NAMALWA (cell line): ENCODE measurements around the gene LLCFC1.
"Not testable (repeated sequence)": the region's sequence is repeated elsewhere in the genome, so short reads cannot be mapped to it uniquely, and the experiment has no call there.

Experiments
- DNase-seq: peaks from one replicate; pipeline ENCODE4 v3.0.0-alpha.2; 2015; ENCODE audit warnings: low spot score

Gene LLCFC1

GRCh38 chr7:142942746-142943145 lies 3.5 kb downstream of the LLCFC1 start:
- DNase-seq, result no peak

GRCh38 chr7:142943706-142944268 lies 4.5 kb downstream of the LLCFC1 start:
- no peak for DNase-seq

DNA sequence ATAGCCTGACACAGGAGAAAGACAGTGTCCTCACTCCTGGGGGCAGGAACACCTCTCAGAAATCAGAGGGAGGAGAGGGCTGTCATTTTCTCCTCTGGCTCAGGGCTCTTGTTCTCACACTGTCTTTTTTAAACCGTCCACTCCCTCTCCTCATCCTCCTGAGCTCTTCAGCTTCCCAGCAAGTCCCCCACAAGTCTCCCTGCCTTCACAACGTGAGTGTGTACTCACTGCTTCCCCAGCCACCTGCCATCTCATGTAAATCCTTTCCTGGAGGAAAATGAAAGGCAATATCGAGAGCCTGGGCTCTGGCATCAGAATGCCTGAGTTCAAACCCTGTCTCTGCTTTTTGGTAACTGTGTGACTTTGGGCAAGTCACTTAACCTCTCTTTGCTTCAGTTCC lies 5.7 kb downstream of the LLCFC1 start:
- DNase-seq, result no peak

DNA sequence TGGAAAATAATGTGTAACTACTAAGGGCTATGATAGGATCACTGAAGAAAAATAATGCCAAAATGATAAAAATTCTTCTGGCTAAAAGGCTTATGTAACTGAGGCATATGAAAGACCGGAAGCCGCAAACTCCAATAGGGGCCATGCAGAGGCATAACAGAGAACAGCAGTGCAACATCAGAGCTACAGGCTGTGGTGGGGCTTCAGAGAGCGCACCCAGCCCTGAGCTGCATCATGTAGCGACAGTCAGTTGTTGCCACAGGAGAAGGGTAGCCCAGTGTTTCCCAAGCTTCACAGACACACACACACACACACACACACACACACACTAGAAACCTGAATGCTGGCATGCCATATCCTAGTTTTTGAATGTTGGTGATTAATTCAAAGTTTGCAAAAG lies 9.3 kb downstream of the LLCFC1 start:
- DNase-seq, result no peak

GRCh38 chr7:142950235-142950634 lies 11.0 kb downstream of the LLCFC1 start:
- DNase-seq, result no peak

DNA sequence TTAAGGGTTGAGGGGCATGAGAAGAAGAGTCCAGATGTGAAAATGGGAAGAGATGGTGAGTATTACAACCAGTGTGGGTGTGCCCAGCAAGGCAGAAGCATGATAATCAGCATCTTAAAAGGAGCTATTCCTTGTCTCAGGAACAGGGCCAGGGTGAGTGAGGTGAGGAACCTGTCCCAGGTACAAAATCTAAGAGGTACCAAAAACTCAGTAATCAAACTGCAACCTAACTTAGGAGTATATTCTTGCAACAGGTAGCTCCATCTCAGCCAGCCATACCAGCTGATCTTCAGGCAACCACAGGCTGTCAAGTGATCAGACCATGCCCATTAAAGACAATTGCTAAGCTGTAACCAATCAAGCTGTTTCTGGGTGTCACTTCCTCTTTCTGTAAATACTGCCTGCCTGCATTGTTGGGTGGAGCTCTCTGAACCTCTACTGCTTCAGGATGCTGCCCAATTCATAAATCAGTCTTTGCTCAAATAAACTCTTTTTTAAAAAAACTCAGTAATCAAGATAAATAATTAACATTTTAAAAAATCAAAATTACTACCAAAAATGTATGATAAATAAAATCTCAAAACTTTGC lies 15.5 kb downstream of the LLCFC1 start:
- DNase-seq, result peak; percentile 82

- peak; percentile 19 for DNase-seq
Observed at GRCh38 chr7:142956951-142957623, 17.8 kb downstream of the LLCFC1 start.

DNA sequence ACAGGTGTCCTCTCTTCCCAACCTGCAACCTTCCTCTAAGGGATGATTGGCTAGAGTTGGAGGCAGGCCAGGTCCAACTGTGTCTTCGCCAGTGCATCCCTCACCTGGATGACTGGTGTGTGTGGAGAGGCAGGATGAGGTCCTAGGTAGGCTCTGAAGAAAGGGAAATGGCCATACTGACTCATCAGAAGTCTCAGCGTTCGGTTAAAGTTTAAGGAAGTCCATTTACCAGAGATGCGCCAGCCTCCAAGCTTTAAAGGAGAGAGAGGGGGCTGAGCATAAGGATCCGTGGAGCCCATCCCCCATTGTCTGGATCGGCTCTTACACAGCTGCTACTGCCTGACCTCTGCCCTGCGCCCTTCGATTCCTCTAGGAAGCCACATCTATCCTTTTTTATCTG lies 18.4 kb downstream of the LLCFC1 start:
- DNase-seq, result no peak

DNA sequence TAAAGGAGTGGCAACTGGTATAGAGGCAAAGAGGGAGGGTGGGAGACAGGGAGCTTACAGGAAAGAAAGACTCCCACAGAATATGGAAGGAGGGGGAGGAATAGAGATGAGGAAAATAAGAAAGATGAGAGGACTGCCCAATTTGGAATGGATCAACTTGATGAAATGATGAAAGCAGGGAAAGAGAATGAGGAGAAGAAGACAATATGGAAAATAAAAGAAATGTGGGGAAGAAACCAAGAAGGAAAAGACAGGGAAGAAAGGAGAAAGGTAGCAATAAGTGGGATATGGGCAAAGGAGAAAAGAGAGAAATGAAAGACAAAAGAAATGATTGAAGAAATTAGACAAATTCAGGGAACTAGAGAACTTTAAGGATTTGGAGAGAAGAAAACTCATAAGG lies 19.9 kb downstream of the LLCFC1 start:
- no peak for DNase-seq

- DNase-seq, result peak; percentile 42
Observed at GRCh38 chr7:142960955-142961512, 21.8 kb downstream of the LLCFC1 start.

- no peak for DNase-seq
Observed at GRCh38 chr7:142961595-142961972, 22.3 kb downstream of the LLCFC1 start.

GRCh38 chr7:142961973-142962926 lies 23.0 kb downstream of the LLCFC1 start, which contains the start of gene KEL:
KEL (minus strand) TSS chr7:142962363; CDS start chr7:142962206, 157 bp downstream.
- no peak for DNase-seq

DNA sequence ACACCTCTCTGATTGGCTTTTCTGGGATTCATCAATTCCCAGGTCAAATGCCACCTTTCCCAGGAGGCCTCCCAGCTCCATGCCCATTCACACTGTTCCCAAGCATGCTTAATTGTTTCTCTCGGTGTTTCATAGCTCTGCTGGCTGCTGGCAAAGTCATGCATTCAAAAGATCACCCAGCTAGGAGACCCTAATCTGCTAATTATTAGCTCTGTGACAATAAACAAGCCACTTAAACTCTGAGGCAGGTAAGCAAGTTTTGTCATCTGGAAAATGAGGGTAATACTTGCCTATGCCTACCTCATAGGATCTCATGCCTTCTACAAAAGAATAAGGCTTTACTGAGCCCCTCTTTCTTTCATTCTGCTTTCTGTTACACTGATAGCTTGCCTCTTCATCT lies 23.7 kb downstream of the LLCFC1 start:
- DNase-seq, result no peak

DNA sequence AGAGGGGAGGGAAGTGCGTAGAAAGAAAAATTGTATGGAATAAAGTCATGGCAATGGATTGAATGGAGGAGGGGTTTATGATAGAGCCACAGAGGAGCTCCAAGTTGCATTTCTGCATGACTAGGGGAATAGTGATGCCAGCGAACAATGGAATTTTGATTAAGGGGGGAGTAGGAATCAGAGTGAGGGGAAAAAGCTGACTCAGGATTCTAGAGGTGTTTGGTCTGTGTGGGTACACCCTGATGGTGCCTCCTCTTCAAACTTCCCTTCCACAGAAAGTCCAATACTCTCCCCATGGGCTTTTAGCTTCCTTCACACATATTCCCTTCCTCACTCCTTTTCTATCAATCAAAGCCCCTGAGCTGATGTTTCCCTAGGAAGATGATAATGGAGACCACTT lies 24.7 kb downstream of the LLCFC1 start:
- no peak for DNase-seq

DNA sequence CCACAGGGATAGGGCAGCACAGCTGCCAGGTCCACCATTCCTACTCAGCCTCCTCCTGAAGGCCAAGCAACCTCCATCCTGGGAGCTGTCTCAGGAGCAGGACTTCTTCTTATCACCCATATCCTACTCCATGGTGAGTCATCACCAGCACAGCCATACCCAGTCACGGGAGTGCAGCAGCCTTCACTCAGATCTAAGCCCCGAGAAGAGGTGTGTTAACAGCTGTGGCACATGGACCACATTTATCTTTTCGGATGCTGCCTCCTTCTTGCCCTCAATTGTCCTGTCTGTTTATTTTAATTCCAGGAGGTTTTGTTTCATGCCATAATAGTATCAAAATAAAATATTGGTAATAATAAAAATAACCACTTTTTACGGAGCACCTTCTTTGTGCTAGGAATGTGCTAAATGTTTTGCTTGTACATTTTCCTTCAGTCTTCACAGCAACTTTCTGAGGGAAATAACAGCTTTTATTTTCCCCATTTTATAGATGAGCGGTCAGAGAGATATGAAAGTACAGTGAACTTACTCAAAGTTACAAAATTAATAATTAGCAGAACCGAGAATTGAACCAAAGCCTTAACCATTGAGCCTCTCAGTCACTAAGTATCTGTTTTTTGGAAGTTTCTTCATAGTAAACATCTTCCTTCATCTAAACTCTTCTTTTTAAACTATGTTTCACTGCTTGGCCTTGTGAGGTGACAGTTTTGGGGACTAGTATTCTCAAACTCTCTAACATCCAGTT lies 25.4 kb downstream of the LLCFC1 start:
- no peak for DNase-seq

- DNase-seq, result no peak
Observed at GRCh38 chr7:142968229-142968628, 28.9 kb downstream of the LLCFC1 start.

DNA sequence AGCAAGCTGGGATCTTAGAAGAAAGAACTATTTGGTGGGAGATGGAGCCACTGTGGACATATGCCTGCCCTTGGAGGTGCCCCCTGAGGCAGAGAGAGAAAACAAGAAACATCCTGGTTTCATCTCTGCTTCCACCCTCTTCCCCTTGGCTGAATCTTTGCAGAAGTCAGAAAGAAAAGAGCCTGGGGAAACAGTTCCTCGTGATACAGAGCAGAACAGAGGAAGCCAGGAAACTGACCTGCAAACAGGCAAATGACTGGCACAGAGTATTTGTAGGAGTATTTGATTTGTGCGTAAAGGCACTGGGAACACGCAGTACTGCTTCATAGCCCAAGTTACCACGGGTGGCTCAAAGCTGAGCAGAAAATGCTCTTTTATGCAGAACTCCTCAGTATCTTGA lies 29.9 kb downstream of the LLCFC1 start:
- no peak for DNase-seq

DNA sequence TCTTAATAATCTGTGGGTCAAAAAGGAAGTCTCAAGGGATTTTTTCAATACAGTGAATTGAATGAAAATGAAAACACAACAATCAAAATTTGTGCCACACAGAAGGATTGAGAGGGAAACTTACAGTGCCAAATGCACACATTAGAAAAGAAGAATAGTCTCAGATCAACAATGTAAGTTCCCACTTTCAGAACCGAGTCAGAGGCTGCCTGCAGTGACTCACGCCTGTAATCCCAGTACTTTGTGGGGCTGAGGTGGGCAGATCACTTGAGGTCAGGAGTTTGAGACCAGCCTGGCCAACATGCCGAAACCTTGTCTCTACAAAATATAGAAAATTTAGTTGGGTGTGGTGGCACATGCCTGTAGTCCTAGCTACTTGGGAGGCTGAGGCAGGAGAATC lies 35.3 kb downstream of the LLCFC1 start:
- DNase-seq, result no peak

DNA sequence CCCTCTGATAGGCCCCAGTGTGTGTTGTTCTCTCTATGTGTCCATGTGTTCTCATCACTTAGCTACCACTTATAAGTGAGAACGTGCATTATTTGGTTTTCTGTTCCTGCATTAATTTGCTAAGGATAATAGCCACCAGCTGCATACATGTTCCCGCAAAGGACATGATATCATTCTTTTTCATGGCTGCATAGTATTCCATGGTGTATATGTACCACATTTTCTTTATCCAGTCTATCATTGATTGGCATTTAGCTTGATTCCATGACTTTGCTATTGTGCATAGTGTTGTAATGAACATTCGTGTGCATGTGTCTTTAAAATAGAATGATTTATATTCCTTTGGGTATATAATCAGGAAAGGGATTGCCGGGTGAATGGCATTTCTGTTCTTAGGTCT lies 39.1 kb downstream of the LLCFC1 start:
- DNase-seq, result not testable (repeated sequence)

GRCh38 chr7:142983825-142984224 lies 44.5 kb downstream of the LLCFC1 start:
- DNase-seq, result no peak

- no peak for DNase-seq
Observed at GRCh38 chr7:142984297-142984696, 45.0 kb downstream of the LLCFC1 start.
